SH-SY5Y (cell line): Measurements from ENCODE around the gene CD101.

ENCODE experiments used
- GATA2 ChIP-seq: IDR thresholded peaks from 2 replicates; pipeline ENCODE4 v1.6.1; 2011; ENCODE audit warnings: mild to moderate bottlenecking, low read depth, low read length
- GATA3 ChIP-seq: IDR thresholded peaks from 2 replicates; pipeline ENCODE4 v1.6.1; 2011; ENCODE audit warnings: low read depth, mild to moderate bottlenecking, low read length, moderate library complexity

- TF ChIP-seq GATA2 (no peak), GATA3 (no peak)
Observed at GRCh38 chr1:117036018-117036461, 34.5 kb downstream of the CD101 start.
